GM12878 (cell line): Measurements from ENCODE around the gene SAMD1. TPM values are rescaled to one million over a fixed set of nuclear protein-coding genes. Genes with fewer than 3 reads are reported as not detected.

Source experiments
- ATAC-seq: fragments of 200-7000 bp; cut with Tn5 transposase; 3 replicates; pipeline ENCODE4 v1.9.1; 2020; ENCODE audit warnings: mild to moderate bottlenecking, moderate library complexity
- BruUV-seq: library from RNA; stranded (reverse); fragments of 400-500 nt; replicated peaks from 2 replicates; lab custom pipeline; 2021; lab: Mats Ljungman, UMichigan
- CTCF ChIA-PET: fragments of 300-600 bp; sonication (Branson Sonifier 250); formaldehyde crosslinking; extraction: SDS; loops from one replicate; lab custom pipeline; 2021; ENCODE audit warnings: inconsistent platforms; lab: Yijun Ruan, JAX
- POLR2A ChIA-PET: fragments of 350-600 bp; formaldehyde crosslinking; extraction: SDS; loops from one replicate; lab custom pipeline; 2021; ENCODE audit warnings: inconsistent platforms; lab: Charles Lee
- RAD21 ChIA-PET: fragments of 300-600 bp; sonication (Branson Sonifier 250); formaldehyde crosslinking; loops from one replicate; lab custom pipeline; 2023; ENCODE audit warnings: antibody characterized with exemption; ENCODE audit not compliant: unreplicated experiment; lab: Charles Lee
- SMC1A ChIA-PET: fragments of 300-600 bp; sonication (Branson Sonifier 250); formaldehyde crosslinking; loops from one replicate; lab custom pipeline; 2023; ENCODE audit not compliant: unreplicated experiment, uncharacterized antibody; lab: Charles Lee
- DNase-seq: peaks from one replicate; pipeline ENCODE4 v3.0.0-alpha.2; 2011; ENCODE audit warnings: low read depth, low spot score
- FAIRE-seq: peaks from 3 replicates; lab custom pipeline; 2011; peaks lifted over from hg19 to GRCh38; lab: Jason Lieb, UNC
- H2AFZ ChIP-seq: 2 replicates; pipeline ENCODE4 v1.6.0; 2011; ENCODE audit warnings: low read depth, low read length, control low read depth; ENCODE audit not compliant: control insufficient read depth
- H3K27ac ChIP-seq: 2 replicates; pipeline ENCODE4 v1.5.1; 2011; ENCODE audit warnings: control low read depth; ENCODE audit not compliant: control insufficient read depth, insufficient read depth
- H3K27me3 ChIP-seq, 2 experiments: replicated peaks in 1 of 2; 2 replicates each; pipeline versions ENCODE4 v1.6.0 to v1.6.1; 2011; ENCODE audit warnings: low read length in 1 of 2; ENCODE audit not compliant: control insufficient read depth in 2 of 2, insufficient read depth in 2 of 2
- H3K36me3 ChIP-seq, 2 experiments: 2 replicates each; pipeline ENCODE4 v1.5.1; 2011; ENCODE audit warnings: low read length in 1 of 2; ENCODE audit not compliant: control insufficient read depth in 2 of 2, insufficient read depth in 2 of 2
- H3K4me1 ChIP-seq: 2 replicates; pipeline ENCODE4 v1.6.1; 2011; ENCODE audit warnings: mild to moderate bottlenecking, low read length, moderate library complexity, mixed read lengths; ENCODE audit not compliant: control insufficient read depth, insufficient read depth
- H3K4me2 ChIP-seq: 2 replicates; pipeline ENCODE4 v1.6.0; 2011; ENCODE audit warnings: control low read depth; ENCODE audit not compliant: control insufficient read depth, insufficient read depth
- H3K4me3 ChIP-seq: fragments of 200-600 bp; sonication (generic); 2 replicates; pipeline ENCODE4 v1.5.1; 2016
- H3K79me2 ChIP-seq: 2 replicates; pipeline ENCODE4 v1.6.0; 2011; ENCODE audit warnings: low read length; ENCODE audit not compliant: control insufficient read depth, insufficient read depth
- H3K9ac ChIP-seq: 2 replicates; pipeline ENCODE4 v1.8.0; 2011; ENCODE audit warnings: low read length, control low read depth, mixed read lengths; ENCODE audit not compliant: control insufficient read depth, insufficient read depth
- H3K9me3 ChIP-seq: replicated peaks from 3 replicates; pipeline ENCODE4 v1.5.1; 2011; ENCODE audit warnings: mild to moderate bottlenecking, low read length; ENCODE audit not compliant: control insufficient read depth, insufficient read depth
- H4K20me1 ChIP-seq: 2 replicates; pipeline ENCODE4 v1.6.0; 2011; ENCODE audit not compliant: control insufficient read depth, insufficient read depth
- BCL3 ChIP-seq: IDR thresholded peaks from 2 replicates; pipeline ENCODE4 v1.6.1; 2011; ENCODE audit warnings: borderline replicate concordance, low read depth, mild to moderate bottlenecking, moderate library complexity, low read length; ENCODE audit not compliant: insufficient read depth, poor library complexity, severe bottlenecking
- BRCA1 ChIP-seq: IDR thresholded peaks from 2 replicates; pipeline ENCODE4 v1.6.1; 2011; ENCODE audit warnings: low read depth, low read length, improper control_type of control experiment
- CHD2 ChIP-seq: IDR thresholded peaks from 2 replicates; pipeline ENCODE4 v1.6.1; 2011; ENCODE audit warnings: low read depth, low read length, improper control_type of control experiment, borderline replicate concordance
- EED ChIP-seq: sonication (generic); IDR thresholded peaks from 2 replicates; pipeline ENCODE4 v1.6.1; 2016; ENCODE audit warnings: antibody characterized with exemption, low read depth
- GATAD2B ChIP-seq: fragments of 450-650 bp; conservative IDR thresholded peaks from 2 replicates; pipeline ENCODE4 v1.6.1; 2017; ENCODE audit warnings: low read depth, mild to moderate bottlenecking, moderate library complexity
- JUNB ChIP-seq: IDR thresholded peaks from 2 replicates; pipeline ENCODE4 v1.6.1; 2016; ENCODE audit warnings: antibody characterized with exemption, mild to moderate bottlenecking
- NRF1 ChIP-seq: conservative IDR thresholded peaks from 2 replicates; pipeline ENCODE4 v1.6.1; 2011; ENCODE audit warnings: mild to moderate bottlenecking, low read depth, low read length, improper control_type of control experiment
- SUZ12 ChIP-seq: fragments of 200-600 bp; sonication (generic); IDR thresholded peaks from one replicate; pipeline ENCODE4 v1.6.1; 2018; ENCODE audit warnings: antibody characterized with exemption, mild to moderate bottlenecking; ENCODE audit not compliant: unreplicated experiment
- TAF1 ChIP-seq: IDR thresholded peaks from 2 replicates; pipeline ENCODE4 v1.6.1; 2011; ENCODE audit warnings: mild to moderate bottlenecking, low read depth, low read length, borderline replicate concordance
- WGBS: methylation state at CpG from one replicate; pipeline ENCODE4 v1.1.6; 2016; ENCODE audit warnings: low lambda C conversion rate; ENCODE audit not compliant: insufficient replicate concordance, insufficient coverage; ENCODE audit errors: missing lambda C conversion rate; 5-methylcytosine and 5-hydroxymethylcytosine counted together
- in situ Hi-C: fragments of 300-500 bp; cut with MboI; formaldehyde crosslinking; loops from 9 replicates; pipeline ENCODE4 v1.14.3; 2018; ENCODE audit warnings: mixed read lengths
- intact Hi-C: fragments of 100-400 bp; cut with micrococcal nuclease; formaldehyde crosslinking; loops from one replicate; pipeline ENCODE4 v1.14.2; 2022; ENCODE audit not compliant: unreplicated experiment
- polyA plus RNA-seq, 11 experiments: library from polyadenylated mRNA; depleted of rRNA in 4 of 11; unstranded in 6 of 11; stranded (reverse) in 5 of 11; fragments of >200 nt; fragmentation: Nextera tagmentation in 4 of 11; fragmentation: Illumina TruSeq in 1 of 11; extraction: Ambion mirVana in 4 of 11; extraction: Trizol in 1 of 11; gene quantifications; 1 replicate in 1 of 11; 2 replicates in 10 of 11; pipeline versions ENCODE4 v1.2.1 to v1.2.3, GENCODE V29; 2011 to 2016; ENCODE audit warnings: inconsistent platforms in 2 of 11, missing spikeins in 2 of 11, low read depth in 1 of 11
- total RNA-seq, 4 experiments: library from RNA; depleted of rRNA in 3 of 4; stranded (reverse); fragments of >200 nt in 3 of 4; fragmentation: Illumina TruSeq in 1 of 4; extraction: Trizol in 1 of 4; gene quantifications; 2 replicates each; pipeline versions ENCODE4 v1.2.1 to v1.2.3, GENCODE V29; 2013 to 2021
- TF ChIP-seq, protein P1 (sequence below): fragments of 450-650 bp; IDR thresholded peaks from 2 replicates; pipeline ENCODE4 v1.6.1; 2016; ENCODE audit warnings: mild to moderate bottlenecking, moderate library complexity, borderline replicate concordance

The SAMD1 gene
- total and polyA plus RNA-seq, 10 of the 15 experiments (the other 5 are each of a cell fraction or from before 2014, with no cell fraction given) = 3.0 to 71.7 (median 19.3) TPM

DNA sequence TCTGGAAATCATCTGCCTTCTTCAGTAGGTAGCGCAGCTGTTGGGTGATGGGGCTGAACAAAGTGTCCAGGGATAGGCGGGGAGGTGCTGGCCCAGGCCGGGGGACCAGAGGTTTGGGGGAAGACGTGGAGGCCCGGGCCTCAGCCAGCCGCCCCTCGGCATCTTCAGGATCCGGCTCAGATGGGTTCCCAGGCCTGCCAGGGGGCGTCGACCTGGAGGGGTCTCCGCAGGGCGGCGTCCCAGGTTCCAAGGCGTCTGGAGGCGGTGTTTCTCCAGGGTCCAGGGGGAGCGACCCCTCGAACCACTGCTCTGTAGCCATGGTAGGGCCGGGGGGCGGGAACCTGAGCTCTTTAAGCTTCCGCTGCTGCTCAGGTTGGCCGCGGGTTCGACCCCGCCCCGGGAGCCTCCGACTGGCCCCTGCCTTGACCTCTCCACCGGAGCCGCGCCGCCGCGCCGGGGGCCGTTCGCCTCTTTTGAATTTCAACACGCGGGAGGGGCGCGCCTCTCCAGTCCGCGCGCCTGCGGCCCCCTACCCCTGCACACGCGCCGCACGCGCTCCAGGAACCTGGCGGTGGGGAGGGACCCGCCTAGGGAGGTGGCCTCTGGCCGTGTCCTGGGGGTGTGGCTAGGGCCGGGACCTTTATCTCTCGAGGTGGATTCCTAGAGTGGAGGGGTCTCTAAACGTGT lies 5.1 kb downstream of the SAMD1 start, which contains the start of gene C19orf67:
Gene C19orf67 (minus strand): TSS at position 475 of the 687 bp plus-strand sequence. CDS start 156 bp downstream, at position 319.
- FAIRE-seq = no peak
- peaks cover 3 to 5% of the 10 kb centered on the region in 2 experiments; a peak in 3 of 4 replicates for H3K36me3 ChIP-seq
- H3K9me3 ChIP-seq = no peaks in the 10 kb centered on the region
- no peak within 1 kb of the TSS for H3K4me2 ChIP-seq
- DNase-seq = no peak
- in situ Hi-C loops (no loop called here), intact Hi-C loops (no loop called here)
- SMC1A ChIA-PET = interaction anchor here (0.7 kb wide), 1 partner anchor 347 kb away, joined by 3 read pairs; no protein-coding TSS in a partner anchor
- H2AFZ ChIP-seq = no peak within 1 kb of the TSS
- TF ChIP-seq GATAD2B (no peak), TAF1 (no peak), SUZ12 (no peak), JUNB (no peak), EED (no peak), NRF1 (no peak), BCL3 (no peak), BRCA1 (no peak), CHD2 (no peak)
- TF ChIP-seq, protein P1, sequence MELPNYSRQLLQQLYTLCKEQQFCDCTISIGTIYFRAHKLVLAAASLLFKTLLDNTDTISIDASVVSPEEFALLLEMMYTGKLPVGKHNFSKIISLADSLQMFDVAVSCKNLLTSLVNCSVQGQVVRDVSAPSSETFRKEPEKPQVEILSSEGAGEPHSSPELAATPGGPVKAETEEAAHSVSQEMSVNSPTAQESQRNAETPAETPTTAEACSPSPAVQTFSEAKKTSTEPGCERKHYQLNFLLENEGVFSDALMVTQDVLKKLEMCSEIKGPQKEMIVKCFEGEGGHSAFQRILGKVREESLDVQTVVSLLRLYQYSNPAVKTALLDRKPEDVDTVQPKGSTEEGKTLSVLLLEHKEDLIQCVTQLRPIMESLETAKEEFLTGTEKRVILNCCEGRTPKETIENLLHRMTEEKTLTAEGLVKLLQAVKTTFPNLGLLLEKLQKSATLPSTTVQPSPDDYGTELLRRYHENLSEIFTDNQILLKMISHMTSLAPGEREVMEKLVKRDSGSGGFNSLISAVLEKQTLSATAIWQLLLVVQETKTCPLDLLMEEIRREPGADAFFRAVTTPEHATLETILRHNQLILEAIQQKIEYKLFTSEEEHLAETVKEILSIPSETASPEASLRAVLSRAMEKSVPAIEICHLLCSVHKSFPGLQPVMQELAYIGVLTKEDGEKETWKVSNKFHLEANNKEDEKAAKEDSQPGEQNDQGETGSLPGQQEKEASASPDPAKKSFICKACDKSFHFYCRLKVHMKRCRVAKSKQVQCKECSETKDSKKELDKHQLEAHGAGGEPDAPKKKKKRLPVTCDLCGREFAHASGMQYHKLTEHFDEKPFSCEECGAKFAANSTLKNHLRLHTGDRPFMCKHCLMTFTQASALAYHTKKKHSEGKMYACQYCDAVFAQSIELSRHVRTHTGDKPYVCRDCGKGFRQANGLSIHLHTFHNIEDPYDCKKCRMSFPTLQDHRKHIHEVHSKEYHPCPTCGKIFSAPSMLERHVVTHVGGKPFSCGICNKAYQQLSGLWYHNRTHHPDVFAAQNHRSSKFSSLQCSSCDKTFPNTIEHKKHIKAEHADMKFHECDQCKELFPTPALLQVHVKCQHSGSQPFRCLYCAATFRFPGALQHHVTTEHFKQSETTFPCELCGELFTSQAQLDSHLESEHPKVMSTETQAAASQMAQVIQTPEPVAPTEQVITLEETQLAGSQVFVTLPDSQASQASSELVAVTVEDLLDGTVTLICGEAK = no peak
- WGBS = 96% methylated on average over 52 of the region's 54 CpGs
- no TSS peak for BruUV-seq
- RAD21 ChIA-PET = no interaction called here
- no peak within 1 kb of the TSS for H3K9ac ChIP-seq
- no peak for ATAC-seq
- CTCF ChIA-PET = interaction anchor here (0.6 to 1.7 kb wide), 2 partner anchors 29 to 51 kb away, joined by 3 to 7 read pairs; no protein-coding TSS in a partner anchor
- POLR2A ChIA-PET = no interaction called here
- H4K20me1 ChIP-seq = no peaks in the 10 kb centered on the region
- no peaks in the 10 kb centered on the region for H3K27me3 ChIP-seq
- peaks cover 14% of the 10 kb centered on the region for H3K79me2 ChIP-seq
- peaks cover 11% of the 10 kb centered on the region for H3K4me1 ChIP-seq
- H3K27ac ChIP-seq = no peak within 1 kb of the TSS
- H3K4me3 ChIP-seq = no peak within 1 kb of the TSS
